GM19397 (cell line): ENCODE measurements around the gene YAE1.

Source experiments
- ATAC-seq: cut with Tn5 transposase; IDR thresholded peaks from one replicate; pipeline ENCODE4 v1.9.1; 2021; ENCODE audit warnings: mild to moderate bottlenecking, moderate library complexity; ENCODE audit not compliant: unreplicated experiment

The YAE1 gene

GRCh38 chr7:39606352-39606751, 40.1 kb downstream of the YAE1 start:
- no peak for ATAC-seq

- no peak for ATAC-seq
Measured at GRCh38 chr7:39606941-39607340, 40.7 kb downstream of the YAE1 start.

DNA sequence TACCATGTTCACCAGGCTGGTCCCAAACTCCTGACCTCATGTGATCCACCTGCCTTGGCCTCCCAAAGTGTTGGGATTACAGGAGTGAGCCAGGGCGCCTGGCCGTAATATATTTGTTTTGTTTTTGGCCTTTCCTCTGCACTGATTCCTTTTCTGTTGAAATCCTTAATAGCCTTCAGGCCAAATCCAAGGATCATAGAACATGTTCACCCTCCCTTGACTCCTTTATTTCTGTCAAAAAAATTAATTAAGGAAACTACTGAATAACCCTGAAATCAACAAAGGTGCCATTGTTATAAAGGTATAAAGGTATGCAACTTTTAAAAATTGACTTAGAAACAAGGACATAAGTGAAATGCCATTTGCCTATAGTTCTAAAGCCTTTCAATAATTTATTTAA, 41.7 kb downstream of the YAE1 start:
- ATAC-seq = no peak

- ATAC-seq = no peak
Measured at GRCh38 chr7:39608278-39608677, 42.1 kb downstream of the YAE1 start.

- peak; percentile 40 for ATAC-seq
Measured at GRCh38 chr7:39609113-39609934, 43.1 kb downstream of the YAE1 start.

DNA sequence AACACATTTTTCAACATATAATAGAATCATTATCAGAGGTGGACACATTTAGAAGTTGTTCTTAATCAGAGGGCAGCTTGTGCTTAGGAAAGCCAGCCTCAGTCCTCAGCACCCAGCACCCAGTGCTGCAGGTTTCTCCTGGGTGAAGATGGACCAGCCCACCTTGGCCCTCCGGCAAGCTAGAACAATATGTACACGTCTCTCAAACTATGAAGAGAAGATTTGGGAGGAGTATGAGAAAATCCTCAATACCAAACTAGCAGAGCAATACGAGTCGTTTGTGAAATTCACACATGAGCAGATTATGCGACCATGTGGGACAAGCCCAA, 43.7 kb downstream of the YAE1 start:
- no peak for ATAC-seq

- ATAC-seq = no peak
Measured at GRCh38 chr7:39613577-39613976, 47.4 kb downstream of the YAE1 start.

- ATAC-seq = no peak
Measured at GRCh38 chr7:39614299-39614698, 48.1 kb downstream of the YAE1 start.

GRCh38 chr7:39615350-39615975, 49.3 kb downstream of the YAE1 start:
- ATAC-seq = no peak

DNA sequence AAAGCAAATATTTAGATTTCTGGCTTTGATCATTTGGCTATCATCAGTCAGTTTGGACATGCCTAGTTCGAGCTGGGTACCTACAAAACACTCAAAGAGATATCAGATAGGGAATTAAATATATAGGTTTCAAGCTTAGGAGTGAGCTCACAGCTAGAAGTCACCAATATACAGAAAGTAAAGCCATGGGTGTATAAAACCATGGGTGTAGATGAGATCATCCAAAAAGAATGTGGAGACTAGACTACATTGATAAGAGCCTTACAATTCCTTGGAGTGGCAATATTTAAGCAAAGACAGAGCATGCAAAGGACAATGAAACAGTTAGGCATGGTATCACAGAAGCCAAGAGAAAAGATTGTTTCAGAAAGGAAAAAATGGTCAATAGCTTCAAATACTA, 49.9 kb downstream of the YAE1 start:
- ATAC-seq = no peak

GRCh38 chr7:39617005-39617404, 50.8 kb downstream of the YAE1 start:
- ATAC-seq = no peak

DNA sequence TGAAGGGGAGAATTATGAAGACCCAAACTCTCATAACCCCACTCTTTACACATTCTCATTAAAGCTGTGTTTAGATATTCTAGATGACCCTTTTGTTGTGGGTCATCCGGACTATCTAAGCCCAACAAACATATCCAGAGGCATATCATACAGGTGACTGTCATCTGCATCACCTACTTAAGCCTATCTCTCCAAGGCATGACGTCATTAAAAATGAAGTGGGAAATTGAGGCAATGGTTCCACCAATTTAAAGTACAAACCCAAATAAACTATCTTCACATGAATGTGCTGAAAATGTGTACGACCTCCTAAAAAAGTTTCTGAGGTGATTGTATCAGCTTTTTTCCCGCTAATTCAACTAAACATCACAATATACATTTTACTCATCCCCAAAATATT, 52.7 kb downstream of the YAE1 start:
- no peak for ATAC-seq

- no peak for ATAC-seq
Measured at GRCh38 chr7:39620486-39620885, 54.3 kb downstream of the YAE1 start.

- no peak for ATAC-seq
Measured at GRCh38 chr7:39621261-39621660, 55.1 kb downstream of the YAE1 start.

- no peak for ATAC-seq
Measured at GRCh38 chr7:39621784-39622411, 55.7 kb downstream of the YAE1 start.
